ENCODE results near the gene TOE1. TPM values are rescaled to one million over a fixed set of nuclear protein-coding genes. Genes with fewer than 3 reads are reported as not detected.

The TOE1 gene
- total RNA-seq, 1 experiment from 2014 or later = 31.2 TPM

DNA sequence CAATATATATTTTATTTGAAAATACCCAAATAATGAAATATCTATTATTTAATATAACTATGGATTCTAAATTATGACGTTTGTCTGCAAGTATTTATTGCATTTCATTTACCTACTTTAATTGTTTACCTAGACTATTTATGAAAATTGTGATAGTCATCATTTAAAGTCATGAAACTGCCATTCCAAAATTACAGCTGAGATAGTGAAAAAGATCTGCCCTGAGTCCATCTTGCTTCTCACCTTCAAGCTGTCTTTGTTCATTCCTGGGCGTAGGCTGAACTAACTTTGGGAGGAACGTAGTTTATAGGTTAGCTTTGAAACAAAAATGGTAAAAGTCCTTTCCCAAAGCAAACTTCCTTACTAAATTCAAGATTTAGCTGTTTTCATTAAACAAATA, 25.7 kb upstream of the TOE1 start:
- Histone ChIP-seq H2BK15ac (ENCODE audit: low read depth, low read length) (no peak overlapping the region), H3K23me2 (ENCODE audit: insufficient read length, low read depth, low read length, poor library complexity, severe bottlenecking) (no peaks in the 10 kb centered on the region), H3K79me1 (ENCODE audit: insufficient read depth, low read depth, low read length, poor library complexity, severe bottlenecking) (no peaks in the 10 kb centered on the region), H4K20me1 (ENCODE audit: control insufficient read depth, insufficient read depth, insufficient read length) (no peaks in the 10 kb centered on the region), H3K18ac (ENCODE audit: insufficient read length, low read depth, low read length) (no peak overlapping the region), H3K4ac (ENCODE audit: low read depth, low read length) (no peak overlapping the region), H3K4me2 (ENCODE audit: insufficient read depth, insufficient read length, low read length) (no peak overlapping the region), H2AK5ac (ENCODE audit: insufficient read length, low read length) (no peak overlapping the region), H2BK12ac (ENCODE audit: insufficient read length, low read depth, low read length) (no peak overlapping the region), H2BK5ac (ENCODE audit: insufficient read length, low read length) (no peak overlapping the region), H2BK120ac (ENCODE audit: low read depth, low read length, poor library complexity, severe bottlenecking) (no peak overlapping the region), H3K14ac (ENCODE audit: insufficient read depth, low read length) (no peak overlapping the region), H4K8ac (replicated peaks; ENCODE audit: insufficient read length, low read depth, low read length) (no peak overlapping the region), H4K91ac (ENCODE audit: insufficient read length, low read depth, low read length) (no peak overlapping the region), H3K56ac (ENCODE audit: insufficient read length, low read depth, low read length) (no peak overlapping the region), H3K4me1 (ENCODE audit: insufficient read depth, low read length) (no peaks in the 10 kb centered on the region), H3T11ph (ENCODE audit: low read length) (no peak overlapping the region), H3K23ac (ENCODE audit: insufficient read length, low read depth, low read length) (no peak overlapping the region), H2AFZ (ENCODE audit: low read length) (no peak overlapping the region), H3K9ac (ENCODE audit: extremely low read depth, insufficient read length, low read length) (no peak overlapping the region), H3K27me3 (ENCODE audit: insufficient read depth, low read length) (no peaks in the 10 kb centered on the region), H3K79me2 (ENCODE audit: insufficient read depth, low read length) (no peaks in the 10 kb centered on the region), H3K9me3 (ENCODE audit: control insufficient read depth, low read depth, low read length) (no peaks in the 10 kb centered on the region), H2BK20ac (ENCODE audit: low read depth, low read length, poor library complexity, severe bottlenecking) (no peak overlapping the region), H4K5ac (ENCODE audit: insufficient read length, low read depth, low read length) (no peak overlapping the region), H3K27ac (ENCODE audit: insufficient read length, low read depth, low read length) (no peak overlapping the region)
- Mint-ChIP-seq H3K27me3 (ENCODE audit: low read depth) (no peaks in the 10 kb centered on the region), H3K4me1 (peaks cover 0 to 2% of the 10 kb centered on the region in 2 experiments; a peak in 2 of 4 replicates), H3K27ac (no peak overlapping the region), H3K36me3 (ENCODE audit: insufficient read depth in 1 of 3, low read depth in 3 of 3) (peaks cover 0 to 3% (median 0%) of the 10 kb centered on the region in 3 experiments; a peak in 2 of 7 replicates), H3K9me3 (peaks cover 0 to 5% of the 10 kb centered on the region in 2 experiments; a peak in 4 of 5 replicates), H3K4me3 (no peak overlapping the region)
- TF ChIP-seq, protein P1, sequence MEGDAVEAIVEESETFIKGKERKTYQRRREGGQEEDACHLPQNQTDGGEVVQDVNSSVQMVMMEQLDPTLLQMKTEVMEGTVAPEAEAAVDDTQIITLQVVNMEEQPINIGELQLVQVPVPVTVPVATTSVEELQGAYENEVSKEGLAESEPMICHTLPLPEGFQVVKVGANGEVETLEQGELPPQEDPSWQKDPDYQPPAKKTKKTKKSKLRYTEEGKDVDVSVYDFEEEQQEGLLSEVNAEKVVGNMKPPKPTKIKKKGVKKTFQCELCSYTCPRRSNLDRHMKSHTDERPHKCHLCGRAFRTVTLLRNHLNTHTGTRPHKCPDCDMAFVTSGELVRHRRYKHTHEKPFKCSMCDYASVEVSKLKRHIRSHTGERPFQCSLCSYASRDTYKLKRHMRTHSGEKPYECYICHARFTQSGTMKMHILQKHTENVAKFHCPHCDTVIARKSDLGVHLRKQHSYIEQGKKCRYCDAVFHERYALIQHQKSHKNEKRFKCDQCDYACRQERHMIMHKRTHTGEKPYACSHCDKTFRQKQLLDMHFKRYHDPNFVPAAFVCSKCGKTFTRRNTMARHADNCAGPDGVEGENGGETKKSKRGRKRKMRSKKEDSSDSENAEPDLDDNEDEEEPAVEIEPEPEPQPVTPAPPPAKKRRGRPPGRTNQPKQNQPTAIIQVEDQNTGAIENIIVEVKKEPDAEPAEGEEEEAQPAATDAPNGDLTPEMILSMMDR (conservative IDR thresholded peaks at IDR 0.05) = no peak
- no peak for DNase-seq
- WGBS (ENCODE audit: extremely low coverage, insufficient read length, low lambda C conversion rate) = no CpG with 5 or more reads among the region's 3 CpGs
